LoVo (cell line): ENCODE data around the gene FRAT2.
"Not testable (repeated sequence)": the region's sequence is repeated elsewhere in the genome, so short reads cannot be mapped to it uniquely, and the experiment has no call there.

Experiments
- DNase-seq: peaks from one replicate; pipeline ENCODE4 v3.0.0-alpha.2; 2016; ENCODE audit warnings: low spot score

FRAT2 gene

GRCh38 chr10:97291357-97292096 is 43.0 kb downstream of the FRAT2 start:
- no peak for DNase-seq

DNA sequence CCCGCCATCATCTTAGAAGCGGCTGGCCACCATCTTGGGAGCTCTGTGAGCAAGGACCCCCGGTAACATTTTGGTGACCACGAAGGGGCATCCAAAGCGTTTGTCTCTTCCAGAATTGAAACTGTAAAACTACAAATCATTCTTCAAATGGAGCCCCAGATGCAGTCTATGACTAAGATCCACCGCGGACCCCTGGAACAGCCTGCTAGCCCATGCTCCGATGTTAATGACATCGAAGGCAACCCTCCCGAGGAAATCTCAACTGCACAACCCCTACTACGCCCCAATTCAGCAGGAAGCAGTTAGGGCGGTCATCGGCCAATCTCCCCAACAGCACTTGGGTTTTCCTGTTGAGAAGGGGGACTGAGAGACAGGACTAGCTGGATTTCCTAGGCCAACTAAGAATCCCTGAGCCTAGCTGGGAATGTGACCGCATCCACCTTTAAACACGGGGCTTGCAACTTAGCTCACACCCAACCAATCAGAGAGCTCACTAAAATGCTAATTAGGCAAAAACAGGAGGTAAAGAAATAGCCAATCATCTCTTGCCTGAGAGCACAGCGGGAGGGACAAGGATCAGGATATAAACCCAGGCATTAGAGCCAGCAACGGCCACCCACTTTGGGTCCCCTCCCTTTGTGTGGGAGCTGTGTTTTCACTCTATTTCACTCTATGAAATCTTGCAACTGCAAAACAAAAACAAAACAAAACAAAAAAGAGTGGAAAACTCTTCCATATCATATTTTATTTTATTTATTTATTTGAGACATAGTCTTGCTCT is 43.8 kb downstream of the FRAT2 start:
- not testable (repeated sequence) for DNase-seq

DNA sequence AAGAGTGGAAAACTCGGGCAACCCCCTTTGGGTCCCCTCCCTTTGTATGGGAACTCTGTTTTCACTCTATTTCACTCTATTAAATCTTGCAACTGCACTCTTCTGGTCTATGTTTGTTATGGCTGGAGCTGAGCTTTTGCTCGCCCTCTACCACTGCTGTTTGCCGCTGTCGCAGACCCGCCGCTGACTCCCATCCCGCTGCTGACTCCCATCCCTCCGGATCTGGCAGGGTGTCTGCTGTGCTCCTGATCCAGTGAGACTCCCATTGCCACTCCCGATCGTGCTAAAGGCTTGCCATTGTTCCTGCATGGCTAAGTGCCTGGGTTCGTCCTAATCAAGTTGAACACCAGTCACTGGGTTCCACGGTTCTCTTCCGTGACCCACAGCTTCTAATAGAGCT is 44.5 kb downstream of the FRAT2 start:
- DNase-seq: not testable (repeated sequence)
